AG10803 (cell line): Measurements from ENCODE around the gene GRID1.

ENCODE experiments used
- DNase-seq: peaks from one replicate; pipeline ENCODE4 v3.0.0; 2010; ENCODE audit warnings: low read depth
- H3K4me3 ChIP-seq: 2 replicates; pipeline ENCODE4 v1.5.1; 2011; ENCODE audit warnings: mild to moderate bottlenecking, low read length, control low read depth
- TF ChIP-seq, protein P1 (sequence below): conservative IDR thresholded peaks from 2 replicates; pipeline ENCODE4 v1.5.1; 2011; ENCODE audit warnings: mild to moderate bottlenecking, low read length, control low read depth, inconsistent platforms

The GRID1 gene

DNA sequence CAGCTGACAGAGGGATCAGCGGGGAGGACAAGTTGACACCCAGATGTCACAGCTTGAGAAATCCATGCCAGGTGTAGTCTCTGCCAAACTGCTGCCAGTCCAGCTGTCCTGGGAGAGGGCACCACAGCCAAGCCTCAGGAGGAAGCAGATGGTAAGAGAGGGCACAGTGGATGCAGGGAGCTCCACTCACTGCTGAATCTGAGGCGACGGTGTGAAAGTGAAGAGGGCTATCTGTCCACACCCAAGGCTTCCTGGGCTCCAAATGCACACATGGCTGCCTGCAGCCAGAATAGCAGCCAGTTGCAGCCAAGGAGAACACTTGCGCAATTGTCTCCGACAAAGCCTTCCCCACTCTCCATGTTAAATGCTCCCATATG, 502.4 kb downstream of the GRID1 start:
- TF ChIP-seq, protein P1, sequence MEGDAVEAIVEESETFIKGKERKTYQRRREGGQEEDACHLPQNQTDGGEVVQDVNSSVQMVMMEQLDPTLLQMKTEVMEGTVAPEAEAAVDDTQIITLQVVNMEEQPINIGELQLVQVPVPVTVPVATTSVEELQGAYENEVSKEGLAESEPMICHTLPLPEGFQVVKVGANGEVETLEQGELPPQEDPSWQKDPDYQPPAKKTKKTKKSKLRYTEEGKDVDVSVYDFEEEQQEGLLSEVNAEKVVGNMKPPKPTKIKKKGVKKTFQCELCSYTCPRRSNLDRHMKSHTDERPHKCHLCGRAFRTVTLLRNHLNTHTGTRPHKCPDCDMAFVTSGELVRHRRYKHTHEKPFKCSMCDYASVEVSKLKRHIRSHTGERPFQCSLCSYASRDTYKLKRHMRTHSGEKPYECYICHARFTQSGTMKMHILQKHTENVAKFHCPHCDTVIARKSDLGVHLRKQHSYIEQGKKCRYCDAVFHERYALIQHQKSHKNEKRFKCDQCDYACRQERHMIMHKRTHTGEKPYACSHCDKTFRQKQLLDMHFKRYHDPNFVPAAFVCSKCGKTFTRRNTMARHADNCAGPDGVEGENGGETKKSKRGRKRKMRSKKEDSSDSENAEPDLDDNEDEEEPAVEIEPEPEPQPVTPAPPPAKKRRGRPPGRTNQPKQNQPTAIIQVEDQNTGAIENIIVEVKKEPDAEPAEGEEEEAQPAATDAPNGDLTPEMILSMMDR = no peak
- no peak overlapping the region for H3K4me3 ChIP-seq
- no peak for DNase-seq

DNA sequence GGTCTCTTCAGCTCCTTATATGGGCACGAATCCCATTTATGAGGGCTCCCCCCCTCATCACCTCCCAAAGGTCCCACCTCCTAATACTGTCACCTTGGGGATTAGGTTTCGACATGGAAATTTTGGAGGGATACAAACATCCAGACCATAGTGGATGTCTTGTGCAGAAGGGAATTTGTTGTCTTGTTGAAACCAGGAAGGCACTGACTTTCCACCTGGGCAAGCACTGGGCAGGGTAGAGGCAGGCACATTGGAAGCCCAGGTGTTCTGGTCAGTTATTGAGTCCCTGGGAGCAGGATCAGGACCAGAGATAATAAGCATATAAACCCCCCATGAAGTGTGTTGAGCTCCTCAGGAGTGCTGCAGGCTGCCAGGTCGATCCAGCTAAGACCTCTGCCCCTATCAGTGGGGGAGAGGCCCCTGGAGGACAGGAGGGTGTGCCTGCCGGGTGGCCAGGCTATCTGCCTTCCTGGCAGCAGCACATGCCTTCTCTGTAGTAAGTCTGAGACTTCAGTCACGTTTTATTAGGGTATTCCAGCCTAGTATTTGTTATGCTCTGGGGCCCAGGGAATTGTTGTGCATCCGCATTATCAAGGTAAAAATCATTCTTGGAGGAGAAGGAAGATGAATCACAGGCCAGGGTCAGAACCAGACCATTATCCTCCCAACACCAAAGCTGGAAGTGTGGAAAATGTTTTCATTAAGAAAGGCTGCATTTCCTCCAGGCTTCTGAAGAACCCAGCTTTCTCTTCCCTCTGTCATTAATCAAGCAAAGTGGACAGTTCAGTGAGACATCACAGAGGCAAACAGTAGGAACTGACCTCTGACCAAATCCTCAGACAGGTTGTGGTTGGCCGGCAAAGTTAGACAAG, 503.1 kb downstream of the GRID1 start:
- TF ChIP-seq, protein P1 = no peak
- H3K4me3 ChIP-seq = no peak overlapping the region
- no peak for DNase-seq

DNA sequence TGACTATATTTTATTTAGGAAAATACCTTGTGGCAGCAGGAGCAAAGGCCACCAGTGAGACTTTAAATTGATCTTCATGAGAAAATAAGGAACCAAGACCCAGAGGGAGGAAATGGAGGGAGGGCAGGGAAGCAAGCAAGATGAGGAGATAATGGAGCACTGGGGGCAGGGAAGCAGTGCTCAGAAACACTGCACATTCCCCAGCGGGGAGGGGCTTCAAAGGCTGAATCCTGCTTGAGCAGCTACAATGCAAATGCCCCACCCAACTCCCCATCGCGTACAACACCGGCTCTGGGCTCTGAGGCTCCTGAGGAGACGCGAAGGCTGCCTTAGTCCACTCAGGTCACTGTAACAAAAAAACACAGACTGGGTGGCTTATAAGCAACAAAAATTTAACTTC, 503.8 kb downstream of the GRID1 start:
- DNase-seq = no peak
- H3K4me3 ChIP-seq = no peak overlapping the region
- TF ChIP-seq, protein P1 = no peak

DNA sequence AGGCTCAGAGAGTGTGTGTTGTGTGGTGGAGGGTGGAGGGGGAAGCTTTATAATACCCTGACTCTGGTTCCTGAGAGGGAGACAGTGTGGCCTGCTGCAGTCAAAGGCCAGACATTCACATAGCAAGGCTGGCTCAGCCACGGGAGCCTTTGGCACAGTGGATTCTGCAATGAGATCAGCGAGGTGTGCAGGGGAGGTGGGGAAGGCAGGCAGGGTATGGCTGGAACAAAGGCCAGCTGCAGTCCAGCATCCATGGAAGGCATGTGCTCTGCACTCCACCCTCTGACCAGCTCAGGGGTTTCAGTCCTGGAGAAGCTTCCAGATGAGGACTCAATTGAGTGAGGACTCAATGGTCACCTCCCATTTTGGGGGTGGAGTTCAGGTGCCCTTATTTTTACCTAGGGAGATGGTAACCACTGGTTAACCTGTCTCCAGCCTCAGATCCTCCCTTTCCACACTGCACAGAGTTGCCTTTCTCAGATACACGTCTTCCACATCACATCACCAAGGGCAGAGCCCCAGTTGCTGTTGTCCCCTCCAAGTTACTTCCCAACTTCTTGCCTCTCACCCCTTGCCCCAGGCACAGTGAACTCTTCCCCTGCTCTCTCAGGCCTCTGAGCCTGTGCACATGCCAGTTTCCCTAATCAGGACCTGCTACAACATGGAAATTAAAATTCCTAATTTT, 504.9 kb downstream of the GRID1 start:
- no peak for DNase-seq
- no peak overlapping the region for H3K4me3 ChIP-seq
- TF ChIP-seq, protein P1 = no peak

DNA sequence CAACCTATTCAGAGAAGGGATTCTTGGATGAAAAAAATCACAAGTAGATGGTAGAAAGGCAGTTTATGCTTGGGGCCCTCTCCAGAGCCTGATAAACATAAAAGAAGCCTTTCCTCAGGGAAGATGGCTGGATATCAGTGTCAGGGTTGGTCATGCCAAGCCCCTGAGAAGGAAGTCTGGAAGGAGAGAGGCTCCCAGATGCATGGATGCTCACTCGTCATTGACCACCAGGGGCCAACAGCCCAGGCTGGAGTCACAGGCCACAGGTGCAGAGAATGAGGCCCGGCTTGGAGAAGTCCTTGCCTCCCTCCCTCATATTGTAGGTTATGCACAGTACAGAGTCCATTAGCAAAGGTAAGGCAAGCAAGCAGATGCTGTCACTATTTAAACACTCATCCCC, 506.7 kb downstream of the GRID1 start:
- no peak for DNase-seq
- H3K4me3 ChIP-seq = no peak overlapping the region
- TF ChIP-seq, protein P1 = no peak

DNA sequence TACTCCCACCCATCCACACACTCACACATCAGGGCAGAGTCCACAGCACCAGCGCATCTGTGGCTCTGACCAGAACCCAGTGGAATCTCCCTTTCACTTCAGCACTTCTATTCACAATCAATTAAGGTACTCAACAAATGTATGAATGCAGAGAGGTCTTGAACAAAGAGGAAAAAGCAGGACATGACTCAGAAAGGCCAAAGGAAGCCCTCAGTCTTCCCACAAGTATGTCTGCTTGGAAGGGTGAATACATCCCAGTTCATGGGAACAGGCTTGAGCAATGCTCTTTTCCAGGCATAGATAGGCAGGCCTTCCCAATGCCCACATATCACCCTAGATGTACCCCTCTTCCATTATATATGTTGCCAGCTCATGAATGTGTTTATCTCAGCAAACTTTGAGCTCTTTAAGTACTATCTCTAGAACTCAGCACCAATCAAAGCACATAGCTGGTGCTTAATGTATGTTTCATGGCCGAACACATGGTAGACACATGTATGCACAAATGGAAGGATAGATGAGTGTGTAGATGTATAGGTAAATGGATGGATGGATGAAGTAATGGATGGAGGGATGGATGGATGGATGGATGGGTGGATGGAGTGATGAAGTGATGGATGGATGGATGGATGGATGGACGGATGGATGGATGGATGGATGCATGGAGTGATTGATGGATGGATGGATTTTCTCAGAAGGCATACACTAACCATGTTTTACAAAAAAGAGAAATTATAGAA, 507.6 kb downstream of the GRID1 start:
- H3K4me3 ChIP-seq = no peak overlapping the region
- TF ChIP-seq, protein P1 = no peak

More for the DNA sequence above, 507.6 kb downstream of the GRID1 start:
- no peak for DNase-seq
